Measurements from ENCODE around the gene INPP5F.

- TF ChIP-seq CTCF (IDR thresholded peaks at IDR 0.05) (no peak), POLR2A (IDR thresholded peaks at IDR 0.05) (no peak)
These were observed 57.8 kb downstream of the INPP5F start for GRCh38 chr10:119783665-119784027.
